ENCODE measurements around the gene NCAPG.

- TF ChIP-seq CTCF (conservative IDR thresholded peaks at IDR 0.05 in 1 of 2, IDR thresholded peaks at IDR 0.05 in 1 of 2; ENCODE audit: extremely low read depth in 1 of 2, insufficient read depth in 1 of 2, low read depth in 1 of 2, low read length in 2 of 2) (no peak), EZH2 (IDR thresholded peaks at IDR 0.05; ENCODE audit: borderline replicate concordance, low read length) (no peak)
These were observed 362 bp downstream of the NCAPG start for GRCh38 chr4:17811078-17811603.

All from mammary epithelial cell (primary cell).